ENCODE measurements around the gene ATXN2. TPM values are rescaled to one million over a fixed set of nuclear protein-coding genes. Genes with fewer than 3 reads are reported as not detected.

ATXN2 gene
- total and polyA plus RNA-seq, 9 of the 15 experiments (the other 6 are each of a cell fraction or from before 2014, with no cell fraction given) = 16.8 to 67.8 (median 29.3) TPM

GRCh38 chr12:111597831-111598636, 1.1 kb downstream of the ATXN2 start (continued):
- no peak for TF ChIP-seq PREB (CRISPR knock-in tag; IDR thresholded peaks at IDR 0.05)
- no peak for TF ChIP-seq ETV5 (CRISPR knock-in tag; IDR thresholded peaks at IDR 0.05; ENCODE audit: low read depth)
- no peak for TF ChIP-seq E2F3 (CRISPR knock-in tag; IDR thresholded peaks at IDR 0.05)
- no peak for TF ChIP-seq IFI16 (CRISPR knock-in tag; IDR thresholded peaks at IDR 0.05)
- TF ChIP-seq POLR3G (IDR thresholded peaks at IDR 0.05; ENCODE audit: extremely low read depth, insufficient read length, insufficient replicate concordance) = no peak
- no peak for TF ChIP-seq ZNF75A (CRISPR knock-in tag; IDR thresholded peaks at IDR 0.05)
- no peak for TF ChIP-seq ZC3H4 (CRISPR knock-in tag; IDR thresholded peaks at IDR 0.05; ENCODE audit: borderline replicate concordance)
- no peak for TF ChIP-seq CBFB (CRISPR knock-in tag; IDR thresholded peaks at IDR 0.05)
- peak; percentile 20 for TF ChIP-seq NEUROD1 (IDR thresholded peaks at IDR 0.05; ENCODE audit: borderline replicate concordance, low read depth, low read length, partially characterized antibody)
- TF ChIP-seq, protein P1, sequence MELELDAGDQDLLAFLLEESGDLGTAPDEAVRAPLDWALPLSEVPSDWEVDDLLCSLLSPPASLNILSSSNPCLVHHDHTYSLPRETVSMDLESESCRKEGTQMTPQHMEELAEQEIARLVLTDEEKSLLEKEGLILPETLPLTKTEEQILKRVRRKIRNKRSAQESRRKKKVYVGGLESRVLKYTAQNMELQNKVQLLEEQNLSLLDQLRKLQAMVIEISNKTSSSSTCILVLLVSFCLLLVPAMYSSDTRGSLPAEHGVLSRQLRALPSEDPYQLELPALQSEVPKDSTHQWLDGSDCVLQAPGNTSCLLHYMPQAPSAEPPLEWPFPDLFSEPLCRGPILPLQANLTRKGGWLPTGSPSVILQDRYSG (tag; conservative IDR thresholded peaks at IDR 0.05; ENCODE audit: low read depth) = no peak
- peak; percentile 48 for TF ChIP-seq SUPT5H (IDR thresholded peaks at IDR 0.05)
- TF ChIP-seq HDAC3 (IDR thresholded peaks at IDR 0.05; ENCODE audit: borderline replicate concordance, partially characterized antibody) = peak; percentile 32
- TF ChIP-seq ATF7 (IDR thresholded peaks at IDR 0.05) = no peak
- TF ChIP-seq GABPB1 (CRISPR knock-in tag; IDR thresholded peaks at IDR 0.05) = peak; percentile 59; the same call in 1 of the 2 replicates
- no peak for TF ChIP-seq ARID2 (IDR thresholded peaks at IDR 0.05)
- no peak for TF ChIP-seq HEY1 (CRISPR knock-in tag; IDR thresholded peaks at IDR 0.05; ENCODE audit: borderline replicate concordance)
- TF ChIP-seq, protein P2, sequence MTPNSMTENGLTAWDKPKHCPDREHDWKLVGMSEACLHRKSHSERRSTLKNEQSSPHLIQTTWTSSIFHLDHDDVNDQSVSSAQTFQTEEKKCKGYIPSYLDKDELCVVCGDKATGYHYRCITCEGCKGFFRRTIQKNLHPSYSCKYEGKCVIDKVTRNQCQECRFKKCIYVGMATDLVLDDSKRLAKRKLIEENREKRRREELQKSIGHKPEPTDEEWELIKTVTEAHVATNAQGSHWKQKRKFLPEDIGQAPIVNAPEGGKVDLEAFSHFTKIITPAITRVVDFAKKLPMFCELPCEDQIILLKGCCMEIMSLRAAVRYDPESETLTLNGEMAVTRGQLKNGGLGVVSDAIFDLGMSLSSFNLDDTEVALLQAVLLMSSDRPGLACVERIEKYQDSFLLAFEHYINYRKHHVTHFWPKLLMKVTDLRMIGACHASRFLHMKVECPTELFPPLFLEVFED (CRISPR knock-in tag; conservative IDR thresholded peaks at IDR 0.05) = no peak
- TF ChIP-seq TAF9B (IDR thresholded peaks at IDR 0.05; ENCODE audit: partially characterized antibody) = peak; percentile 20
- no peak for TF ChIP-seq BACH1 (tag; IDR thresholded peaks at IDR 0.05)
- TF ChIP-seq ESRRB (CRISPR knock-in tag; IDR thresholded peaks at IDR 0.05; ENCODE audit: borderline replicate concordance) = no peak
- TF ChIP-seq CGGBP1 (CRISPR knock-in tag; IDR thresholded peaks at IDR 0.05) = no peak
- no peak for TF ChIP-seq ZFP36 (IDR thresholded peaks at IDR 0.05; ENCODE audit: low read depth, low read length, partially characterized antibody)
- no peak for TF ChIP-seq PATZ1 (CRISPR knock-in tag; IDR thresholded peaks at IDR 0.05; ENCODE audit: borderline replicate concordance)

All from K562 (cell line).